GM19452 (cell line): ENCODE results near the gene ELAVL1.

ENCODE experiments used
- ATAC-seq: cut with Tn5 transposase; IDR thresholded peaks from one replicate; pipeline ENCODE4 v1.9.1; 2021; ENCODE audit not compliant: unreplicated experiment

The ELAVL1 gene

DNA sequence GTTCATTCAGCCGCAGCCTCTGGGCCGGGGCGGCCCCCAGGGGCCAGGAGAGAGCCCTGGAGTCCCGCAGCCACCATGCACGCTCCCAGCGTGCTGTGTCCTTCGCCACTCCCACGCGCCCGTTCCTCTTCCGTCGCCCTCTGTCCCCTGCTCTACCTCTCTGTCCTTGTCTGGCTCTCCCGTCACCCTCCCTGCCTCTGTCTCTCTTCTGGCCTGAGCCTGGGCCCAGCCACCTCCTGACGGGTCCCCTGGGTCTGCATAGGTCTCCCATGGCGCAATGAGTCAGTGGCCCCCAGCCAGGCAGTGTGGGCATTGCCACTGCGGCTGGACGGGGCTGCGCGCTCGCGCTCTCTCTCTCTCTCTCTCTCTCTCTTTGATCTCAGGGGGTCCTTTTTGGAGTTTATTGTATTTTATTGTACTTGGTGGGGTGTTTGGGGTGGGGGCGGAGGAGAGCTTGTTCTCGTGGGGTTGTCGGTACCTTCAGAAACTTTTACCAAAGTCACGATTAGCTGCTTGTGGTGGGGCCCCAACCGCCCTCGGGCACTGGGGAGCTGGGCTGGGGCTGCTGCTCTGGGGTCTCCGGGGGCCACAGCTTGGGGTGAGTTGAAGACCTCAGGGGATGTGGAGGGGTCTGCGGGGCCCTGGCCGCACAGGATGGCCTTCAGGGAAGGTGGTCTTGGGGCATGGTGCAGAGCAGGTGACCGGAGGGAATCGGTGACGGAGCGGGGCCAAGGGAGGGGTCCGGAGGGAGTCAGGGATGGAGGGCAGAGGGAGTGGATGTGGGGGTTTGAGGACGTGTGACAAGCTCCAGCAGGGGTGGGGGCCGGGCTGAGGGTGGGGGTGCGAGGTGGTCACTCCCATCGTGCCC, 92.5 kb downstream of the ELAVL1 start:
- no peak for ATAC-seq

DNA sequence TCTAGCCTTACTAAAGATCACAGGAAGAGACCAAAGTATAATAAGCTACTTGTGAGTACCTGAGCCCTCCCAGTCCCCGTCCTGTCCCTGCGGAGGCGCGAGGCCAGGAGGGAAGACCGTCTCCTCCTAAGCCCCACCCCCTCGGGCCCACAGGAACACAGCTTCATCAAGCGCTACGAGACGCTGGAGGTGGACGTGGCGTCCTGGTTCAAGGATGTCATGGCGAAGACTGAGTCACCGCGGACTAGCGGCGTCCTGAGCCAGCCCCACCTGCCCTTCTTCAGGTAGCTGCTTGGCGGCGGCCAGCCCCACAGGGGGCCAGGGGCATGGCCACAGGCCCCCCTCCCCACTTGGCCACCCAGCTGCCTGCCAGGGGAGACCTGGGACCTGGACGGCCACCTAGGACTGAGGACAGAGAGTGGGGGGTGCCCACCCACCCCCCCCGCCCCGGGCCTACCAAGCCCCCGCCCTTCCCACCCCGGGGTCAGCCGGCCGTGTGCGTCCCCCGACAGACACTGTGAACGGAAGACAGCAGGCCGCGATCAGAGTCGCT, 93.2 kb downstream of the ELAVL1 start:
- no peak for ATAC-seq

DNA sequence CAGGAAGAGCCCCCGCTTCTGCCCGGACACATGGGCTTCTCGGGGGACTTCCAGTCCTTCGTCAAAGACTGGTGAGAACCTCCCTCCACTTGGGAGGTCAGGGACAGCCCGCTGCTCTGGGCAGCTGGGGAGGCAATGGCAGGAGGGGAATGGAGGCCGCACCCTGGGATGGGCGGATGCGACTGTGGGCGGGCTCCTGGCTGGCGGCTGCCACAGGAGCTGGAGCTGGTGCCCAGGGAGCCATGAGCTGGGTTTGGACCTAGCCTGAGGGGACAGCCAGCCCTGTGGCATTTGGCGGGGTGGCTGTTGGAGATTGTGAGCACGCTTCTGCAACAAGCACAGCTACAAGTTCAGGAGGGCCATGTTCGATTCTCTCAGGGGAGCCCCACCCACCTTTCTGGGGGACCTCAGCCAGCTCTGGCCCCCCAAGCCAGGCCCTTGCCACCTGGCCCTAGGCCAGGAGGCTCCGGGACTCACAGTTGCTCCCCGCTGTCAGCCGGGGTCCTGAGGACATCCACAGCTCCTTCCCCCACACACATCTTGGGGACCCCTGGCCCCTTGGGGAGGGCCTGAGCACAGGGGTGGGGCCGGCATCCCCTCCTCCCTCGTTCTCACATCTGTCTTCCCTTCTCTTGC, 93.8 kb downstream of the ELAVL1 start:
- no peak for ATAC-seq

DNA sequence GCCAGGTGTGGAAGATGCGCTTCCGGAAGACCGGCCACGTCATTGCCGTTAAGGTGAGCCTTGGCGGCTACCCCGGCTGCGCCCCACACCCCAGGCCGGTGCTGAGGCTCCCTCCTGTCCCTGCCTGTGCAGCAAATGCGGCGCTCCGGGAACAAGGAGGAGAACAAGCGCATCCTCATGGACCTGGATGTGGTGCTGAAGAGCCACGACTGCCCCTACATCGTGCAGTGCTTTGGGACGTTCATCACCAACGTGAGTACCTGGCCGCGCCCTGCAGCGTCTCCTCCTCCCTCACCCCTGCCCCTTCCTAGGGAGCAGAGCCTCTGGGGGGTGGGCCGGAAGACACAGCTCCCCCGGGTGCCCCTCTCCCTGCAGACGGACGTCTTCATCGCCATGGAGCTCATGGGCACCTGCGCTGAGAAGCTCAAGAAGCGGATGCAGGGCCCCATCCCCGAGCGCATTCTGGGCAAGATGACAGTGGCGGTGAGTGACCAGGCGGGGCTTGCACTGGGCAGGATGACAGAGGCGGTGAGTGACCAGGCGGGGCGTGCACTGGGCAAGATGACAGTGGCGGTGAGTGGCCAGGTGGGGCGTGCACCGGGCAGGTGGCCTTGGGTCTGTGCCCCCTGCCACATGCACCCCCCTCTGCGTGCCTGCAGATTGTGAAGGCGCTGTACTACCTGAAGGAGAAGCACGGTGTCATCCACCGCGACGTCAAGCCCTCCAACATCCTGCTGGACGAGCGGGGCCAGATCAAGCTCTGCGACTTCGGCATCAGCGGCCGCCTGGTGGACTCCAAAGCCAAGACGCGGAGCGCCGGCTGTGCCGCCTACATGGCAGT, 94.9 kb downstream of the ELAVL1 start:
- no peak for ATAC-seq

DNA sequence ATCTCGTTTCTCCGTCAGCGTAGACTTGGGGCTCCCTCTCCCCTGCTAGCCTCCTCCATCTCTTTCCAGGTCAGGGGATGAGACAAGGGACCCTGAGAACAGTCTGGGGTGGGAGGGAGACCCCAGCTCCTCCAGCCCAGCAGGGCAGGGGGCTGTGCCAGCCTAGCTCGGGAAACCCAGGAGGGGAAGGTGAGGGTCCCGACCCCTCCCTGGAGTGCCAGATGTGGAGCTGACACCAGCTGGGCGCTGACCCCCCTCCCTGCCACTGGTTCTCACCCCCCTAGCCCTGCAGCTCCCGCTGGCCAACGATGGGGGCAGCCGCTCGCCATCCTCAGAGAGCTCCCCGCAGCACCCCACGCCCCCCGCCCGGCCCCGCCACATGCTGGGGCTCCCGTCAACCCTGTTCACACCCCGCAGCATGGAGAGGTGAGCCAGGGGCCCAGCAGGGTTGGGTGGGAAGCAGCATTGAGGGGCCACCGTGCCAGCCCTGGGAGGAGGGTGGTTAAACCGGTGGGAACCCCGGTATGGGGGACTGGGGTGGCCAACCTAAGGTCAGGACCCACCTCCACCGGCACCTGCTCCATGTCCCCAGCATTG, 95.9 kb downstream of the ELAVL1 start:
- no peak for ATAC-seq

DNA sequence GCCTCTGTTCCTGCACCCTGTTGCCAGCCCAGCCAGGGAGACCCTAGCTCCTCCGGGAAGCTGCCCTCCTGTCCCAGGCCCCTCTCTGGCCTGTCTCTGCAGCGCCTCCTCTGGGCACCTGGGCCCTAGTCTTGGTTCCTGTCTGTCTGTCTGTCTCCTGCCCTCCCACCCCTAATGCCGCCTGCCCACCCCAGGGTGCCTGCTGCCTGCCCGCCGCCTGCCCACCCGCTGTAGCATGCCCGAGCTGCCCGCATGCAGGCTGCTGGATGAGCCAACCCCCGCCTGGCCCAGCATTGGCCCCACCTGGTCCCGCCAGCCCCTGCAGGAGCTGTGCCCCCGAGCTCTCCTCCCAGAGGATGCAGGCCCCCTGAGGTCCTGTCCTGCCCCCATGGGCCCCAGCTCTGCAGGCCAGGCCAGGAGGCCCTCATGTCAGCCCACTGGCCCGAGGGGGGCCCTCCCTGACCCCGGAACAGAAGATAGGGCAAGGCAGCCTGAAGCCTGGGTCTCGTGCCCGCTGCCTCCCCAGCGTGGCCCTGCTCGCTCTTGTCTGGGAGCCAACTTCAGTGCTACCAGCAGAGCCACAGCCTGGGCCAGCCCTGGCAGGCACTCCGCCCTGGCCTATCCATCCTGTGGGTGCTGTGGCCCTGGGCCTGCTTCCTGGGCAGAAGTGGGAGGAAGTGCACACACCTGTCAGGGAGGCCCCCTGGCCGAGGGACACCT, 96.5 kb downstream of the ELAVL1 start:
- no peak for ATAC-seq
